HCT116 (cell line): ENCODE data around the gene BTF3L4.

Experiments
- CBX3 ChIP-seq: IDR thresholded peaks from 2 replicates; pipeline ENCODE4 v1.6.1; 2012; ENCODE audit warnings: low read depth
- CEBPB ChIP-seq: IDR thresholded peaks from 2 replicates; pipeline ENCODE4 v1.6.1; 2012; ENCODE audit warnings: low read depth
- CTCF ChIP-seq, 3 experiments: fragments of 200-600 bp in 1 of 3; sonication (generic) in 1 of 3; IDR thresholded peaks in 2 of 3; conservative IDR thresholded peaks in 1 of 3; 2 replicates each; pipeline ENCODE4 v1.5.1; 2012 to 2017; ENCODE audit warnings: low read depth in 2 of 3, low read length in 2 of 3, antibody characterized with exemption in 1 of 3, borderline replicate concordance in 1 of 3, control low read depth in 1 of 3, mild to moderate bottlenecking in 1 of 3, mixed read lengths in 1 of 3, mixed run types in 1 of 3, moderate library complexity in 1 of 3; ENCODE audit not compliant: insufficient read depth in 1 of 3
- EGR1 ChIP-seq: IDR thresholded peaks from 2 replicates; pipeline ENCODE4 v1.6.1; 2012; ENCODE audit warnings: low read depth
- EZH2 ChIP-seq: fragments of 200-600 bp; sonication (generic); IDR thresholded peaks from 2 replicates; pipeline ENCODE4 v1.6.1; 2017; ENCODE audit warnings: antibody characterized with exemption, mixed run types
- FOSL1 ChIP-seq: IDR thresholded peaks from 2 replicates; pipeline ENCODE4 v1.6.1; 2012; ENCODE audit warnings: low read depth
- RAD21 ChIP-seq: IDR thresholded peaks from 2 replicates; pipeline ENCODE4 v1.6.1; 2012; ENCODE audit warnings: low read depth, mild to moderate bottlenecking
- ZNF274 ChIP-seq: fragments of 200-500 bp; sonication (Bioruptor generic); IDR thresholded peaks from 2 replicates; pipeline ENCODE4 v1.6.1; 2014; ENCODE audit warnings: mild to moderate bottlenecking, low read depth, low read length, inconsistent platforms
- TF ChIP-seq, protein P1 (sequence below): IDR thresholded peaks from 2 replicates; pipeline ENCODE4 v1.6.1; 2012

DNA sequence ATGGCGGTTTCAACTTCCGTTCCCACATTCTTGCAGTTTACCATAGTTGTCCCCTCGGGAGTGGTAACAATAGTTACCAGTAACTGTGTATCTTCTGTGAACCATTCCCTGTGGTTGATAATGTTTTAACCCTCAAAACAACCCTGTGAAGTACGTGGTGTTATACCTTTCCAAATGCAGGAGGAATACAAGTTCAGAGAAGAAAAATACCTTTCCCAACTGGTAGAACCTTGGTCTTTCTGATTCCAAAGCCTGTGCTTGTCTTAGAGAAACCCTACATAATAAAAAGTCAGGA, 789 bp downstream of the BTF3L4 start:
- TF ChIP-seq CTCF (IDR thresholded peaks at IDR 0.05 in 2 of 3, conservative IDR thresholded peaks at IDR 0.05 in 1 of 3; ENCODE audit: borderline replicate concordance in 1 of 3, insufficient read depth in 1 of 3, low read depth in 2 of 3, low read length in 2 of 3) = no peak
- no peak for TF ChIP-seq FOSL1
- no peak for TF ChIP-seq CBX3
- TF ChIP-seq, protein P1, sequence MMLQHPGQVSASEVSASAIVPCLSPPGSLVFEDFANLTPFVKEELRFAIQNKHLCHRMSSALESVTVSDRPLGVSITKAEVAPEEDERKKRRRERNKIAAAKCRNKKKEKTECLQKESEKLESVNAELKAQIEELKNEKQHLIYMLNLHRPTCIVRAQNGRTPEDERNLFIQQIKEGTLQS = no peak
- TF ChIP-seq RAD21 = no peak
- no peak for TF ChIP-seq ZNF274
- no peak for TF ChIP-seq CEBPB
- TF ChIP-seq EGR1 = no peak
- no peak for TF ChIP-seq EZH2
